WI38 (cell line): ENCODE results near the gene FNDC3A.
A peak's percentile ranks its signal among the peaks of the same experiment; 100 is the strongest.
"Not testable (repeated sequence)": the region's sequence is repeated elsewhere in the genome, so short reads cannot be mapped to it uniquely, and the experiment has no call there.

Experiments used
- H3K4me3 ChIP-seq: 2 replicates; pipeline ENCODE4 v1.5.1; 2011; ENCODE audit warnings: low read depth, mild to moderate bottlenecking, control low read depth, low read length
- TF ChIP-seq, protein P1 (sequence below): IDR thresholded peaks from 2 replicates; pipeline ENCODE4 v1.5.1; 2012; ENCODE audit warnings: low read depth, mild to moderate bottlenecking, control low read depth, low read length

Gene FNDC3A

GRCh38 chr13:49108196-49108595, 132.5 kb downstream of the FNDC3A start:
- TF ChIP-seq, protein P1, sequence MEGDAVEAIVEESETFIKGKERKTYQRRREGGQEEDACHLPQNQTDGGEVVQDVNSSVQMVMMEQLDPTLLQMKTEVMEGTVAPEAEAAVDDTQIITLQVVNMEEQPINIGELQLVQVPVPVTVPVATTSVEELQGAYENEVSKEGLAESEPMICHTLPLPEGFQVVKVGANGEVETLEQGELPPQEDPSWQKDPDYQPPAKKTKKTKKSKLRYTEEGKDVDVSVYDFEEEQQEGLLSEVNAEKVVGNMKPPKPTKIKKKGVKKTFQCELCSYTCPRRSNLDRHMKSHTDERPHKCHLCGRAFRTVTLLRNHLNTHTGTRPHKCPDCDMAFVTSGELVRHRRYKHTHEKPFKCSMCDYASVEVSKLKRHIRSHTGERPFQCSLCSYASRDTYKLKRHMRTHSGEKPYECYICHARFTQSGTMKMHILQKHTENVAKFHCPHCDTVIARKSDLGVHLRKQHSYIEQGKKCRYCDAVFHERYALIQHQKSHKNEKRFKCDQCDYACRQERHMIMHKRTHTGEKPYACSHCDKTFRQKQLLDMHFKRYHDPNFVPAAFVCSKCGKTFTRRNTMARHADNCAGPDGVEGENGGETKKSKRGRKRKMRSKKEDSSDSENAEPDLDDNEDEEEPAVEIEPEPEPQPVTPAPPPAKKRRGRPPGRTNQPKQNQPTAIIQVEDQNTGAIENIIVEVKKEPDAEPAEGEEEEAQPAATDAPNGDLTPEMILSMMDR = no peak

GRCh38 chr13:49110122-49110912, 134.6 kb downstream of the FNDC3A start:
- TF ChIP-seq, protein P1 = no peak
- peak overlapping the region; percentile 69 for H3K4me3 ChIP-seq

More at GRCh38 chr13:49108196-49108595, 132.5 kb downstream of the FNDC3A start:
- H3K4me3 ChIP-seq = no peak overlapping the region

- TF ChIP-seq, protein P1 = no peak
- H3K4me3 ChIP-seq = peak overlapping the region; percentile 69
These were observed 135.1 kb downstream of the FNDC3A start for GRCh38 chr13:49110913-49111170.

DNA sequence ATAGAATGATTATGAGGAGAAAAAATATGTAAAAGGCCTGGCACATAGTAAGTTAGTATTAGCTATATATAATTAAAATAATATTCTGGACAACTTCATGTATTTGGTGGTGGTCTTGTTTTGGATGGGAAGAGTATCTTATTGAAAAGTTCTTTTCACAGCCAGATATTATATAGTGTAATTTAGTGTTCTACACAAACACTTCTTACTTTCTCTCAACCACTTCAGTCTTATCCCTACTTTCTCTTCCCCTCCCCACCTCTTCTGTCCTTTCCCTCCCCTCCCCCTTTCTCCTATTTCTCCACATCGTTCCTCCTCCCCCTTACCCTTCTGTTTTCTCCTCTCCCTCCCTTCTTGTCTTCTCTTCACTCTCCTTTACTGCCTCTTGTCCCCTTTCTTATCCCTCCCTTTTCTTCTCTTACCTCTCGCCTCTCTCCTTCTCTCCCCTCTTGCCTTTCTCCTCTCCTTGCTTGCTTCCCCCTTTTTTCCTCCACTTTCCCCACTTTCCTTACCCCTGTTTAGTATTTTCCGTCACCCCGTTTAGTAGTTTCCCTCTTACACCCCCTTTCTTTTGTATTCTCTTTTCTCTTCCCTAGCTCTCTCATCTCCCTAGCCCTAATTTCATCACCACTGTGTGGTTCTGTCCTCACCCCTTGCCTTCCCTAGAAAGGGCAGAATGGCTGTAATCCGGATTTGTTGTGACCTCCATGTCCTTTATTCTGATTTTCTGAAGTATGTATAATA, 137.2 kb downstream of the FNDC3A start:
- H3K4me3 ChIP-seq = no peak overlapping the region

DNA sequence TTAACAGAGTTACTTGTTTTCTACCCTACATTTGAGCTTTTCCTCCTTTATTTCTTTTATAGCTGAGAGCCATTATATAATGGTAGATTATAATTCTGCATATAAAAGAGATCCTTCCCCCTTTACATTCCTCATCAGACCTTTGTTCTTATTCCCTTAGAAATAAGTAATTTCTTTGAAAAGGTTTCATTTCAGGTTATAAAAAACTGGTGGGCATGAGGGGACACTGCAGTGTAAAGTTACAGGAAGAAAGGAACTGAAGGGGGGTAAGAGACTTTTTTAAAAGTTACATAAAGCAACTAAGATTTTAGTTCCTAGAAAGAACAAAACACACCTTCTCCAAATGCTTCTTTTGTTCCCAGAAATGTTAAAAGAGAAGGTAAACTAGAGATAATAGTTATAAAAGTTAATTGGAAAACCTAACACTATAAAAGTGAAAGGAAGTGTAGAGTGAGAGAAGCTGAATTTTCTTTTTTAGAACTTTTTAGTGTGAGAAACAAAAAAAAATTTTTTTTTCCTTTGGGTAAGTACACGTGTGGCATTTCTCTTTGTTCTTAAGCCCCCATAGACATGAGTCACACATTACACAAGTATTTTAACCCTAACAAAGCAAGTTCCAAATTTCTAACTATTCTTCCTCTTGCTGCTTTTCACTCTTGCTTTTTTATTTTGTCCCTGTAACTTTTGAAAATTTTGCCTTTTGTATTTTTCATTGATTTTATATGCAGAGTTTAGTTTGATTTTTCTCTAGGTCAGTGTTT, 138.0 kb downstream of the FNDC3A start:
- no peak overlapping the region for H3K4me3 ChIP-seq
- TF ChIP-seq, protein P1 = no peak

More for the DNA sequence above, 137.2 kb downstream of the FNDC3A start:
- TF ChIP-seq, protein P1 = no peak

GRCh38 chr13:49116873-49117272, 141.2 kb downstream of the FNDC3A start:
- TF ChIP-seq, protein P1 = no peak
- no peak overlapping the region for H3K4me3 ChIP-seq

DNA sequence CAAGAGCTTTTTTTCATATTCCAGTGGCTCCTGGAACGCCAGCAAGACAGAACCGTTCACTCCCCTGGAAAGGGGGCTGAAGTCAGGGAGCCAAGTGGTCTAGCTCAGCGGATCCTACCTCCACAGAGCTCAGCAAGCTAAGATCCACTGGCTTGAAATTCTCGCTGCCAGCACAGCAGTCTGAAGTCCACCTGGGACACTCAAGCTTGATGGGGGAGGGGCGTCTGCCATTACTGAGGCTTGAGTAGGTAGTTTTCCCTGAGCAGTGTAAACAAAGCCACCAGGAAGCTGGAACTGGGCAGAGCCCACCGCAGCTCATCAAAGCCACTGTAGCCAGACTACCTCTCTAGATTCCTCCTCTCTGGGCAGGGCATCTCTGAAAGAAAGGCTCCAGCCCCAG, 142.7 kb downstream of the FNDC3A start:
- not testable (repeated sequence) for H3K4me3 ChIP-seq
